Panc1 (cell line): Measurements from ENCODE around the gene OLFML2B. TPM values are rescaled to one million over a fixed set of nuclear protein-coding genes. Genes with fewer than 3 reads are reported as not detected.

ENCODE experiments used
- ATAC-seq: fragments of 200-7000 bp; cut with Tn5 transposase; 2 replicates; pipeline ENCODE4 v1.9.1; 2020; ENCODE audit warnings: mild to moderate bottlenecking, moderate library complexity
- BruUV-seq: library from RNA; stranded (reverse); fragments of 400-500 nt; replicated peaks from 2 replicates; lab custom pipeline; 2021; lab: Mats Ljungman, UMichigan
- CTCF ChIA-PET: fragments of 300-600 bp; sonication (Branson Sonifier 250); formaldehyde crosslinking; loops from one replicate; lab custom pipeline; 2022; ENCODE audit warnings: antibody characterized with exemption; lab: Charles Lee
- POLR2A ChIA-PET: fragments of 300-600 bp; sonication (Branson Sonifier 250); formaldehyde crosslinking; loops from one replicate; lab custom pipeline; 2022; ENCODE audit warnings: antibody characterized with exemption; lab: Charles Lee
- DNase-seq: peaks from one replicate; pipeline ENCODE4 v3.0.0-alpha.2; 2010; ENCODE audit warnings: low read depth, low spot score
- H3K27ac ChIP-seq: 2 replicates; pipeline ENCODE4 v1.5.1; 2011; ENCODE audit warnings: mild to moderate bottlenecking, low read length, inconsistent platforms
- H3K27me3 ChIP-seq: fragments of 200-500 bp; sonication (Bioruptor generic); 2 replicates; pipeline ENCODE4 v1.6.0; 2014; ENCODE audit warnings: low read length, inconsistent platforms; ENCODE audit not compliant: control insufficient read depth, insufficient read depth
- H3K36me3 ChIP-seq: fragments of 200-500 bp; sonication (Bioruptor generic); 2 replicates; pipeline ENCODE4 v1.5.1; 2014; ENCODE audit warnings: inconsistent platforms, mild to moderate bottlenecking, low read length, moderate library complexity; ENCODE audit not compliant: control insufficient read depth, insufficient read depth
- H3K4me1 ChIP-seq: 2 replicates; pipeline ENCODE4 v1.5.1; 2011; ENCODE audit warnings: inconsistent platforms, mild to moderate bottlenecking, low read length, moderate library complexity; ENCODE audit not compliant: control insufficient read depth, insufficient read depth
- H3K4me3 ChIP-seq, 2 experiments: 2 replicates each; pipeline ENCODE4 v1.5.1; 2011 to 2012; ENCODE audit warnings: low read depth in 2 of 2, low read length in 2 of 2, mild to moderate bottlenecking in 2 of 2, inconsistent platforms in 1 of 2, moderate library complexity in 1 of 2
- H3K9me3 ChIP-seq: fragments of 200-500 bp; sonication (Bioruptor generic); 2 replicates; pipeline ENCODE4 v1.5.1; 2014; ENCODE audit warnings: low read depth, mild to moderate bottlenecking, inconsistent platforms, low read length, moderate library complexity; ENCODE audit not compliant: control insufficient read depth, insufficient read depth
- CTCF ChIP-seq: fragments of 450-650 bp; IDR thresholded peaks from 2 replicates; pipeline ENCODE4 v1.5.1; 2017; ENCODE audit warnings: mild to moderate bottlenecking
- POLR2AphosphoS5 ChIP-seq: IDR thresholded peaks from 2 replicates; pipeline ENCODE4 v1.6.1; 2012; ENCODE audit warnings: mild to moderate bottlenecking, low read depth, low read length, moderate library complexity
- REST ChIP-seq, 2 experiments: IDR thresholded peaks; 2 replicates each; pipeline ENCODE4 v1.6.1; 2011 to 2012; ENCODE audit warnings: low read depth in 2 of 2, control low read depth in 1 of 2, low read length in 1 of 2, mild to moderate bottlenecking in 1 of 2, moderate library complexity in 1 of 2; ENCODE audit not compliant: insufficient read depth in 1 of 2
- SIN3A ChIP-seq: IDR thresholded peaks from 2 replicates; pipeline ENCODE4 v1.6.1; 2012; ENCODE audit warnings: low read depth, mild to moderate bottlenecking, low read length, moderate library complexity, borderline replicate concordance; ENCODE audit not compliant: insufficient read depth
- TCF7L2 ChIP-seq: IDR thresholded peaks from 2 replicates; pipeline ENCODE4 v1.6.1; 2011; ENCODE audit warnings: mild to moderate bottlenecking, low read depth, low read length, inconsistent platforms
- in situ Hi-C: cut with HindIII; loops from 2 replicates; pipeline ENCODE4 v1.10.0; 2016; ENCODE audit warnings: low sequenced_read_pairs, low pct_unique_long_range_greater_than_20kb
- intact Hi-C: fragments of 100-400 bp; cut with micrococcal nuclease; formaldehyde crosslinking; loops from one replicate; pipeline ENCODE4 v1.10.0; 2022; ENCODE audit not compliant: unreplicated experiment
- total RNA-seq: library from RNA; stranded (reverse); gene quantifications from one replicate; pipeline ENCODE4 v1.2.1, GENCODE V29; 2021; ENCODE audit not compliant: unreplicated experiment

OLFML2B gene
- total RNA-seq, 1 experiment from 2014 or later = 1.5 TPM

GRCh38 chr1:162033428-162033827, 9.8 kb upstream of the OLFML2B start:
- intact Hi-C loops (no loop called here), in situ Hi-C loops (no loop called here)
- TF ChIP-seq CTCF (no peak), SIN3A (no peak), REST (IDR thresholded peaks at IDR 0.05; ENCODE audit: insufficient read depth in 1 of 2, low read depth in 2 of 2, low read length in 1 of 2) (no peak), POLR2AphosphoS5 (no peak), TCF7L2 (no peak)
- no peak for DNase-seq
- Histone ChIP-seq H3K4me3 (no peak overlapping the region), H3K9me3 (no peaks in the 10 kb centered on the region), H3K27ac (no peak overlapping the region), H3K36me3 (no peaks in the 10 kb centered on the region), H3K4me1 (peaks cover 5% of the 10 kb centered on the region; the same call in 1 of the 2 replicates), H3K27me3 (peaks cover 6% of the 10 kb centered on the region; the same call in 1 of the 2 replicates)
- CTCF ChIA-PET = no interaction called here
- BruUV-seq = no TSS peak
- no peak for ATAC-seq
- POLR2A ChIA-PET = no interaction called here

GRCh38 chr1:162030759-162031280, 7.2 kb upstream of the OLFML2B start:
- peaks cover 5% of the 10 kb centered on the region; the same call in 1 of the 2 replicates for H3K4me1 ChIP-seq
- CTCF ChIA-PET = no interaction called here
- in situ Hi-C loops (no loop called here), intact Hi-C loops (no loop called here)
- no peak for DNase-seq
- no peak overlapping the region for H3K4me3 ChIP-seq
- H3K27ac ChIP-seq = no peak overlapping the region
- no peak for TF ChIP-seq POLR2AphosphoS5
- TF ChIP-seq REST (IDR thresholded peaks at IDR 0.05; ENCODE audit: insufficient read depth in 1 of 2, low read depth in 2 of 2, low read length in 1 of 2) = no peak
- no peak for TF ChIP-seq CTCF
- TF ChIP-seq SIN3A = no peak
- TF ChIP-seq TCF7L2 = no peak
- no TSS peak for BruUV-seq
- no peak for ATAC-seq
- POLR2A ChIA-PET = no interaction called here
- H3K27me3 ChIP-seq = peaks cover 6% of the 10 kb centered on the region; the same call in 1 of the 2 replicates
- H3K36me3 ChIP-seq = no peaks in the 10 kb centered on the region
- H3K9me3 ChIP-seq = no peaks in the 10 kb centered on the region
